ENCODE data around the gene TRHDE. TPM values are rescaled to one million over a fixed set of nuclear protein-coding genes. Genes with fewer than 3 reads are reported as not detected.

TRHDE gene
- total RNA-seq, 4 donors from 2014 or later: 0.05 to 0.81 (median 0.40) TPM

DNA sequence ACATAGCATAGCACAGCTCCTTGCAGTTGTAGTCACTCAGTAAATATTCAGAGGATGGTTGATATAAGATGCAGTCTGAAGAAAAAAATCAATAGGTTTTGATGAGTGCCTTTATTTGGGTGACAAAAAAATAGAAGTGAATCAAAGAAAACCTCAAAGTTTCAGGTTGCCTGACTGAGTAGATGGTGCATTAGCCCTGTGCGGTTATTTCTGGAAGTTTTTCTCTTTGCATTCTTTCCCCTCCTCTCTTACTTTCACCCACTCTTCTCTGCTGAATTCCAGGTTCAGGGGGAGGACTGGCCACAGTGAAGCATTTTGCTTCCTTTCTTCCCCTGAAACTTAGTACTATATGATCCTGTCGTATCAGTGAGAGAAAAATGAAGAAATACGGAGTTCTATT, 28.6 kb downstream of the TRHDE start:
- TF ChIP-seq POLR2A (IDR thresholded peaks at IDR 0.05): no peak
- TF ChIP-seq, protein P1, sequence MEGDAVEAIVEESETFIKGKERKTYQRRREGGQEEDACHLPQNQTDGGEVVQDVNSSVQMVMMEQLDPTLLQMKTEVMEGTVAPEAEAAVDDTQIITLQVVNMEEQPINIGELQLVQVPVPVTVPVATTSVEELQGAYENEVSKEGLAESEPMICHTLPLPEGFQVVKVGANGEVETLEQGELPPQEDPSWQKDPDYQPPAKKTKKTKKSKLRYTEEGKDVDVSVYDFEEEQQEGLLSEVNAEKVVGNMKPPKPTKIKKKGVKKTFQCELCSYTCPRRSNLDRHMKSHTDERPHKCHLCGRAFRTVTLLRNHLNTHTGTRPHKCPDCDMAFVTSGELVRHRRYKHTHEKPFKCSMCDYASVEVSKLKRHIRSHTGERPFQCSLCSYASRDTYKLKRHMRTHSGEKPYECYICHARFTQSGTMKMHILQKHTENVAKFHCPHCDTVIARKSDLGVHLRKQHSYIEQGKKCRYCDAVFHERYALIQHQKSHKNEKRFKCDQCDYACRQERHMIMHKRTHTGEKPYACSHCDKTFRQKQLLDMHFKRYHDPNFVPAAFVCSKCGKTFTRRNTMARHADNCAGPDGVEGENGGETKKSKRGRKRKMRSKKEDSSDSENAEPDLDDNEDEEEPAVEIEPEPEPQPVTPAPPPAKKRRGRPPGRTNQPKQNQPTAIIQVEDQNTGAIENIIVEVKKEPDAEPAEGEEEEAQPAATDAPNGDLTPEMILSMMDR (IDR thresholded peaks at IDR 0.05): no peak
- no peak overlapping the region for H3K27ac ChIP-seq
- intact Hi-C loops (cut with DNase I): no loop called here
- no peaks in the 10 kb centered on the region for H3K27me3 ChIP-seq
- WGBS, 2 donors: 82 to 86% methylated on average over 3 of the region's 3 CpGs
- no peak for DNase-seq
- no peaks in the 10 kb centered on the region for H3K4me1 ChIP-seq
- H3K4me3 ChIP-seq (replicated peaks in 1 of 3): no peak overlapping the region
- H3K36me3 ChIP-seq: no peaks in the 10 kb centered on the region
- no peaks in the 10 kb centered on the region for H3K9me3 ChIP-seq

DNA sequence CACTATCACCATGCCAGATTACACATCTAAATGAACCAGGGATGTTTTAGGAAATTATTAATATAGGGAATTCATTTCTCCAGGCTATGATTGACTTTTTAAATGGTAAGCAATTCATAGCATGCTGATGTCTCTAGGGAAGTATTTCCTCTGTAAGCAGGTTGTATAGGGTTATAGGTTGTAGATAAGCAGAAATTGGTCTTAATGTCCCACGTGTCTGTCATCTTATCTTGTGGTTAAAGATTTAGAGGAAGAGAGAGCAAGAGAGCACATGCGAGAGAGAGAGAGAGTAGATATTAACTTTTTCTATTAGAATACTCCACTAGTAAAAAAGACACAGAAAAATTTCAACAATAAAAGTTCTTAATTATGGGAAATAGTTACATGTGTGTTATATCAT, 32.6 kb downstream of the TRHDE start:
- no peaks in the 10 kb centered on the region for H3K9me3 ChIP-seq
- WGBS, 2 donors: 61 to 68% methylated on average over 2 of the region's 2 CpGs
- no peaks in the 10 kb centered on the region for H3K36me3 ChIP-seq
- no peak for DNase-seq
- intact Hi-C loops (cut with DNase I): no loop called here
- no peaks in the 10 kb centered on the region for H3K27me3 ChIP-seq
- no peaks in the 10 kb centered on the region for H3K4me1 ChIP-seq
- H3K4me3 ChIP-seq (replicated peaks in 1 of 3): no peak overlapping the region
- TF ChIP-seq POLR2A (IDR thresholded peaks at IDR 0.05): no peak
- TF ChIP-seq, protein P1 (IDR thresholded peaks at IDR 0.05): no peak
- H3K27ac ChIP-seq: no peak overlapping the region

DNA sequence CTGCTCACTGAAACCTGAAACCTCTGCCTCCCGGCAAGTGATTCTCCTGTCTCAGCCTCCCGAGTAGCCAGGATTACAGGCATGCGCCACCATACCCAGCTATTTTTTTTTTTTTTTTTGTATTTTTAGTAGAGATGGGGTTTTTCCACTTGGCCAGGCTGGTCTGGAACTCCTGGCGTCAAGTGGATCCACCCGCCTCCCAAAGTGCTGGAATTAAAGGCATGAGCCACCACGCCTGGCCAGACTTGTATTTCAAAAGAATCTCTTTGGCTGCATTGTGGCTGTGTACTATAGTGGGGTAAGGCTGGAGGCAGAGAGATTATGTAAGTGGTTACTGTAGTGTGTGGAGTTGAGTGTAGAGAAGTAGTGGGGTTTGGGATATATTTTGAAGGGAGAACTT, 35.1 kb downstream of the TRHDE start:
- H3K27ac ChIP-seq: no peak overlapping the region
- DNase-seq: no peak
- intact Hi-C loops (cut with DNase I): no loop called here
- H3K4me1 ChIP-seq: no peaks in the 10 kb centered on the region
- H3K9me3 ChIP-seq: no peaks in the 10 kb centered on the region
- no peaks in the 10 kb centered on the region for H3K27me3 ChIP-seq
- WGBS, 2 donors: 82 to 90% methylated on average over 6 of the region's 6 CpGs
- no peak for TF ChIP-seq POLR2A (IDR thresholded peaks at IDR 0.05)
- TF ChIP-seq, protein P1 (IDR thresholded peaks at IDR 0.05): no peak
- no peaks in the 10 kb centered on the region for H3K36me3 ChIP-seq
- H3K4me3 ChIP-seq (replicated peaks in 1 of 3): no peak overlapping the region

DNA sequence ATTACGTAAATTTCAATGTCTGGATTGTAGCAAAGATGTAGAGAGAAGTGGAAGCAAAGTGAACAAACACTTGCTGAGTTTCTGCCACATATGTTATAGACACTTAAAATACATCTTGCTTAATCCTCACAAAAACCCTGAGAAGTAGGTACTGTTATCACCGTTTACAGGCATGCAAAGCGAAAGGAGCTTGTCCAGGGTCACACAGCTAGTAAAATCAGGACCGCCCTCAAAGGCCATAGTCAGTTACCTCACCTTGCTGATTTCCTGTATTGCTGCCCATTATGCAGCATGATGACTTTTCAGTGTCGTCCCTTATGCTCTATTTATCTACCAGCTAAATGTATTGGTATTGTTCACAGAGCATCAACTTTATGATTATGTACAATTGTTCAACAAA, 39.8 kb downstream of the TRHDE start:
- no peaks in the 10 kb centered on the region for H3K4me1 ChIP-seq
- WGBS, 2 donors: 79% methylated on average over 5 of the region's 5 CpGs
- no peak overlapping the region for H3K4me3 ChIP-seq (replicated peaks in 1 of 3)
- H3K27ac ChIP-seq: no peak overlapping the region
- H3K36me3 ChIP-seq: no peaks in the 10 kb centered on the region
- no peaks in the 10 kb centered on the region for H3K27me3 ChIP-seq
- no peaks in the 10 kb centered on the region for H3K9me3 ChIP-seq
- no peak for DNase-seq
- intact Hi-C loops (cut with DNase I): no loop called here
- TF ChIP-seq, protein P1 (IDR thresholded peaks at IDR 0.05): no peak
- no peak for TF ChIP-seq POLR2A (IDR thresholded peaks at IDR 0.05)

DNA sequence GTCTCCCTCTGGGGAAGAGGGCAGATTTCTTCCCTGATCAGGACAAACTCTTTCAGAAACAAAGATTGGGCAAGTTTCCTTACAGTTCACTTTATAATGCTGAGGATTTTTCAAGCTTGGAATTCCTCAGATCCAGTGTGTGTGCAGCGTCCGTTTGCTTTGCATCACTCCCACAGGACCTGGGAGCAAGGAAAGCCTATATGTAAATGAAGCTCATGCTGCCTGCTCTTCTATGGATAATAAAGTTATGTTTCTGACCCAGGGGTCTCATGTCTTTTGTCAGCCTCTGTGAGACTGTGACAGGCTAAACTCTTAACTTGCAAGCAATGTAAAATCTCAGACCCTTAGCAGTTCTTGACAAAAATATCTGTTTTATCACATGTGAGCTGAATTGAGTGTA, 41.6 kb downstream of the TRHDE start:
- no peak for DNase-seq
- H3K27ac ChIP-seq: no peak overlapping the region
- 23 to 42% methylated on average over 2 of the region's 2 CpGs for WGBS, 2 donors
- H3K9me3 ChIP-seq: no peaks in the 10 kb centered on the region
- H3K4me1 ChIP-seq: no peaks in the 10 kb centered on the region
- H3K4me3 ChIP-seq (replicated peaks in 1 of 3): no peak overlapping the region
- no peaks in the 10 kb centered on the region for H3K27me3 ChIP-seq
- TF ChIP-seq, protein P1 (IDR thresholded peaks at IDR 0.05): no peak
- TF ChIP-seq POLR2A (IDR thresholded peaks at IDR 0.05): no peak
- no peaks in the 10 kb centered on the region for H3K36me3 ChIP-seq
- intact Hi-C loops (cut with DNase I): no loop called here
